Body of pancreas (tissue), 4 donors: Measurements from ENCODE around the gene ZNF652.

Experiments used
- CTCF ChIP-seq, 7 experiments: fragments of 450-650 bp in 4 of 7; fragments of 200-600 bp in 3 of 7; sonication (generic) in 3 of 7; IDR thresholded peaks; one replicate each; pipeline ENCODE4 v1.5.1; 2016 to 2019; ENCODE audit warnings: antibody characterized with exemption in 7 of 7
- POLR2A ChIP-seq, 3 donors: fragments of 450-650 bp; IDR thresholded peaks; one replicate each; pipeline ENCODE4 v1.6.1; 2016; ENCODE audit warnings: antibody characterized with exemption in 3 of 3, mild to moderate bottlenecking in 2 of 3

GRCh38 chr17:49344914-49345313 is 17.1 kb downstream of the ZNF652 start:
- TF ChIP-seq POLR2A (IDR thresholded peaks at IDR 0.05) (no peak), CTCF (IDR thresholded peaks at IDR 0.05) (no peak)
